Fibroblast of lung (primary cell): Measurements from ENCODE around the gene MLN. TPM values are rescaled to one million over a fixed set of nuclear protein-coding genes. Genes with fewer than 3 reads are reported as not detected.

Experiments used
- DNase-seq, 2 donors: peaks; one replicate each; pipeline versions ENCODE4 v3.0.0 to v3.0.0-alpha.2; 2010; ENCODE audit warnings: low read depth in 2 of 2
- H2AFZ ChIP-seq: 2 replicates; pipeline ENCODE4 v1.5.1; 2012; ENCODE audit warnings: low read length, control low read depth, inconsistent platforms
- H3K27ac ChIP-seq: 2 replicates; pipeline ENCODE4 v1.5.1; 2011; ENCODE audit warnings: low read length, control low read depth; ENCODE audit not compliant: insufficient read depth
- H3K27me3 ChIP-seq: 2 replicates; pipeline ENCODE4 v1.5.1; 2011; ENCODE audit warnings: mild to moderate bottlenecking, low read length; ENCODE audit not compliant: control insufficient read depth, insufficient read depth
- H3K36me3 ChIP-seq: 2 replicates; pipeline ENCODE4 v1.5.1; 2011; ENCODE audit warnings: low read length; ENCODE audit not compliant: control insufficient read depth, insufficient read depth
- H3K4me1 ChIP-seq: 2 replicates; pipeline ENCODE4 v1.5.1; 2011; ENCODE audit warnings: low read length; ENCODE audit not compliant: control insufficient read depth, insufficient read depth; ENCODE audit errors: extremely low read depth
- H3K4me2 ChIP-seq: 2 replicates; pipeline ENCODE4 v1.5.1; 2011; ENCODE audit warnings: low read length, control low read depth; ENCODE audit not compliant: insufficient read depth; ENCODE audit errors: extremely low read depth
- H3K4me3 ChIP-seq, 4 experiments: fragments of 200-600 bp in 1 of 4; sonication (generic) in 1 of 4; replicated peaks in 1 of 4; 2 replicates each; pipeline ENCODE4 v1.5.1; 2011 to 2016; ENCODE audit warnings: low read length in 4 of 4, low read depth in 3 of 4, mild to moderate bottlenecking in 3 of 4, control low read depth in 2 of 4, inconsistent platforms in 1 of 4, mixed read lengths in 1 of 4; ENCODE audit not compliant: insufficient read depth in 1 of 4; ENCODE audit errors: control extremely low read depth in 1 of 4
- H3K79me2 ChIP-seq: 2 replicates; pipeline ENCODE4 v1.5.1; 2012; ENCODE audit warnings: mild to moderate bottlenecking, low read length, inconsistent platforms; ENCODE audit not compliant: control insufficient read depth, insufficient read depth
- H3K9ac ChIP-seq: 2 replicates; pipeline ENCODE4 v1.5.1; 2011; ENCODE audit warnings: mild to moderate bottlenecking, low read length, control low read depth; ENCODE audit not compliant: insufficient read depth
- H3K9me3 ChIP-seq: 2 replicates; pipeline ENCODE4 v1.5.1; 2012; ENCODE audit warnings: low read depth, low read length; ENCODE audit not compliant: control insufficient read depth, insufficient read depth
- H4K20me1 ChIP-seq: 2 replicates; pipeline ENCODE4 v1.5.1; 2011; ENCODE audit warnings: low read length; ENCODE audit not compliant: control insufficient read depth, insufficient read depth; ENCODE audit errors: extremely low read depth
- CTCF ChIP-seq, 2 donors: IDR thresholded peaks in 1 of 2; conservative IDR thresholded peaks in 1 of 2; 1 replicate in 1 of 2; 2 replicates in 1 of 2; pipeline ENCODE4 v1.5.1; 2011 to 2012; ENCODE audit warnings: low read length in 2 of 2, control low read depth in 1 of 2, inconsistent platforms in 1 of 2, low read depth in 1 of 2, mild to moderate bottlenecking in 1 of 2
- EZH2 ChIP-seq: IDR thresholded peaks from 2 replicates; pipeline ENCODE4 v1.5.1; 2012; ENCODE audit warnings: low read length, control low read depth, mild to moderate bottlenecking; ENCODE audit errors: missing control alignments
- polyA plus RNA-seq, 2 donors: library from polyadenylated mRNA; depleted of rRNA in 1 of 2; stranded (reverse) in 1 of 2; unstranded in 1 of 2; fragments of >200 nt; gene quantifications; 2 replicates each; pipeline ENCODE4 v1.2.1, GENCODE V29; 2011 to 2012; ENCODE audit warnings: missing spikeins in 1 of 2
- total RNA-seq: library from RNA; depleted of rRNA; stranded (reverse); fragments of >200 nt; gene quantifications from 2 replicates; pipeline ENCODE4 v1.2.1, GENCODE V29; 2014

The MLN gene
- total and polyA plus RNA-seq, 2 donors (not counting 1 experiment from before 2014, with no cell fraction given), result not detected

DNA sequence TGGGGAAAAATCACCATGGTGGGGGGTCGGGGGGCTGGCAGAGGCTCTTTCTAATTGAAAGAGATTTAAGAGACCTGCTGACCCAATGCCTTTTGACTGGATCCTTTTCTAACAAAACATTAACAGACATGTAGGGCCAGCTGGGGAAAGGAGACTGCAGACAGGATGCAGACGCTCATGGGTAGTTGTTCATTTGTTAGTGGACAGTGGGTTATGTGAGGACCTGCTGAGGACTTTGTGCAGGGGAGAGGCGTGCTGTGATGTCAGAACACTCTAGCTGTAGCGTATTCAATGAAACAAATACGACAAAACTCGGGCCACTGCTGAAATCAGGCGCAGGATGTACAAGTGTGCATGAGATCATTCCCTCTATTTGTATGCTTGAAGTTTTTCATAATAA lies 58.3 kb downstream of the MLN start:
- TF ChIP-seq EZH2, result no peak
- no peak for TF ChIP-seq CTCF (conservative IDR thresholded peaks at IDR 0.05 in 1 of 2, IDR thresholded peaks at IDR 0.05 in 1 of 2; ENCODE audit: low read depth in 1 of 2, low read length in 2 of 2)
- peak overlapping the region; percentile 20 for H3K27ac ChIP-seq
- H3K4me2 ChIP-seq, result no peak overlapping the region
- peaks cover 10% of the 10 kb centered on the region for H3K4me1 ChIP-seq
- H3K79me2 ChIP-seq, result no peaks in the 10 kb centered on the region
- H3K4me3 ChIP-seq, result peak overlapping the region in 2 of 4 experiments; percentile 54 to 61
- DNase-seq, result peak in 1 of 2 donors; percentile 65
- peaks cover 12% of the 10 kb centered on the region for H3K27me3 ChIP-seq
- H3K36me3 ChIP-seq, result no peaks in the 10 kb centered on the region
- H3K9ac ChIP-seq, result no peak overlapping the region
- H4K20me1 ChIP-seq, result no peaks in the 10 kb centered on the region
- no peak overlapping the region for H2AFZ ChIP-seq
- H3K9me3 ChIP-seq, result no peaks in the 10 kb centered on the region

GRCh38 chr6:33744895-33745546 lies 58.8 kb downstream of the MLN start:
- TF ChIP-seq CTCF (conservative IDR thresholded peaks at IDR 0.05 in 1 of 2, IDR thresholded peaks at IDR 0.05 in 1 of 2; ENCODE audit: low read depth in 1 of 2, low read length in 2 of 2), result no peak
- no peak for TF ChIP-seq EZH2
- H3K27me3 ChIP-seq, result peaks cover 16% of the 10 kb centered on the region
- H2AFZ ChIP-seq, result no peak overlapping the region
- peaks cover 8% of the 10 kb centered on the region for H3K4me1 ChIP-seq
- H3K9me3 ChIP-seq, result no peaks in the 10 kb centered on the region
- no peak for DNase-seq
- H3K4me3 ChIP-seq, result peak overlapping the region in 2 of 4 experiments; percentile 54 to 61
- H4K20me1 ChIP-seq, result no peaks in the 10 kb centered on the region
- H3K4me2 ChIP-seq, result no peak overlapping the region
- H3K36me3 ChIP-seq, result no peaks in the 10 kb centered on the region
- no peak overlapping the region for H3K27ac ChIP-seq
- H3K9ac ChIP-seq, result no peak overlapping the region
- H3K79me2 ChIP-seq, result no peaks in the 10 kb centered on the region

Other genes starting within 250 kb of the MLN start
- gene BAK1, start 223.7 kb downstream of the MLN start, total RNA-seq, result 10.3 and 13.0 TPM in 2 replicates
- gene BAK1, start 223.7 kb downstream of the MLN start, polyA plus RNA-seq, result 12.9 and 14.1 TPM in 2 replicates
- 19.3 and 43.4 TPM in 2 replicates for gene ITPR3, start 182.7 kb downstream of the MLN start, total RNA-seq
- 9.6 and 36.8 TPM in 2 replicates for gene ITPR3, start 182.7 kb downstream of the MLN start, polyA plus RNA-seq
- gene UQCC2, start 92.3 kb downstream of the MLN start, total RNA-seq, result 22.9 and 36.5 TPM in 2 replicates
- 33.8 and 48.3 TPM in 2 replicates for gene UQCC2, start 92.3 kb downstream of the MLN start, polyA plus RNA-seq
- 1.8 and 5.4 TPM in 2 replicates for gene IP6K3, start 57.1 kb downstream of the MLN start, total RNA-seq
- gene IP6K3, start 57.1 kb downstream of the MLN start, polyA plus RNA-seq, result 0.46 and 0.84 TPM in 2 replicates
- gene LEMD2, start 14.9 kb downstream of the MLN start, total RNA-seq, result 51.9 and 61.9 TPM in 2 replicates
- gene LEMD2, start 14.9 kb downstream of the MLN start, polyA plus RNA-seq, result 23.6 and 25.7 TPM in 2 replicates